ENCODE results near the gene NEO1.
"Not testable (repeated sequence)": the region's sequence is repeated elsewhere in the genome, so short reads cannot be mapped to it uniquely, and the experiment has no call there.

The NEO1 gene

GRCh38 chr15:73141216-73141900 is 89.1 kb downstream of the NEO1 start:
- no peak for DNase-seq

- no peak for DNase-seq
Measured at GRCh38 chr15:73142802-73143762, 90.8 kb downstream of the NEO1 start.

- DNase-seq = no peak
Measured at GRCh38 chr15:73143763-73144155, 91.5 kb downstream of the NEO1 start.

GRCh38 chr15:73146419-73146818 is 94.2 kb downstream of the NEO1 start:
- DNase-seq = no peak

- DNase-seq = no peak
Measured at GRCh38 chr15:73150831-73151230, 98.6 kb downstream of the NEO1 start.

GRCh38 chr15:73153024-73153423 is 100.8 kb downstream of the NEO1 start:
- no peak for DNase-seq

GRCh38 chr15:73153447-73153846 is 101.2 kb downstream of the NEO1 start:
- DNase-seq = no peak

GRCh38 chr15:73156431-73157191 is 104.3 kb downstream of the NEO1 start:
- no peak for DNase-seq

GRCh38 chr15:73161546-73161945 is 109.3 kb downstream of the NEO1 start:
- no peak for DNase-seq

GRCh38 chr15:73165435-73165834 is 113.2 kb downstream of the NEO1 start:
- no peak for DNase-seq

- DNase-seq = no peak
Measured at GRCh38 chr15:73165844-73166243, 113.6 kb downstream of the NEO1 start.

- DNase-seq = not testable (repeated sequence)
Measured at GRCh38 chr15:73166711-73167110, 114.4 kb downstream of the NEO1 start.

GRCh38 chr15:73168487-73168886 is 116.2 kb downstream of the NEO1 start:
- DNase-seq = no peak

- DNase-seq = no peak
Measured at GRCh38 chr15:73171711-73172110, 119.4 kb downstream of the NEO1 start.

GRCh38 chr15:73172508-73172907 is 120.2 kb downstream of the NEO1 start:
- DNase-seq = no peak

- DNase-seq = no peak
Measured at GRCh38 chr15:73174171-73174570, 121.9 kb downstream of the NEO1 start.

- no peak for DNase-seq
Measured at GRCh38 chr15:73175382-73175781, 123.1 kb downstream of the NEO1 start.

- DNase-seq = no peak
Measured at GRCh38 chr15:73176598-73176997, 124.3 kb downstream of the NEO1 start.

- DNase-seq = no peak
Measured at GRCh38 chr15:73183071-73183470, 130.8 kb downstream of the NEO1 start.

- no peak for DNase-seq
Measured at GRCh38 chr15:73190189-73190601, 137.9 kb downstream of the NEO1 start.

GRCh38 chr15:73195166-73195565 is 142.9 kb downstream of the NEO1 start:
- no peak for DNase-seq

- no peak for DNase-seq
Measured at GRCh38 chr15:73196113-73196512, 143.8 kb downstream of the NEO1 start.

- DNase-seq = no peak
Measured at GRCh38 chr15:73200339-73200738, 148.1 kb downstream of the NEO1 start.

All from midbrain (tissue), 1 donor.